HG03378 (cell line): ENCODE results near the gene CDH13.
"Not testable (repeated sequence)": the region's sequence is repeated elsewhere in the genome, so short reads cannot be mapped to it uniquely, and the experiment has no call there.

ENCODE experiments used
- ATAC-seq: cut with Tn5 transposase; IDR thresholded peaks from one replicate; pipeline ENCODE4 v1.9.1; 2021; ENCODE audit warnings: mild to moderate bottlenecking, moderate library complexity; ENCODE audit not compliant: unreplicated experiment

The CDH13 gene

GRCh38 chr16:82926500-82926899, 299.7 kb downstream of the CDH13 start:
- ATAC-seq, result no peak

GRCh38 chr16:82933933-82934332, 307.2 kb downstream of the CDH13 start:
- not testable (repeated sequence) for ATAC-seq

- ATAC-seq, result no peak
Observed at GRCh38 chr16:82935766-82936165, 309.0 kb downstream of the CDH13 start.

- no peak for ATAC-seq
Observed at GRCh38 chr16:82936941-82937551, 310.3 kb downstream of the CDH13 start.

GRCh38 chr16:82937926-82938520, 311.3 kb downstream of the CDH13 start:
- no peak for ATAC-seq

GRCh38 chr16:82943371-82943770, 316.6 kb downstream of the CDH13 start:
- no peak for ATAC-seq

GRCh38 chr16:82945420-82946101, 318.8 kb downstream of the CDH13 start:
- no peak for ATAC-seq

- no peak for ATAC-seq
Observed at GRCh38 chr16:82947698-82948097, 320.9 kb downstream of the CDH13 start.

- no peak for ATAC-seq
Observed at GRCh38 chr16:82949016-82949415, 322.2 kb downstream of the CDH13 start.

- ATAC-seq, result no peak
Observed at GRCh38 chr16:82953517-82953916, 326.7 kb downstream of the CDH13 start.

- ATAC-seq, result no peak
Observed at GRCh38 chr16:82954224-82954929, 327.6 kb downstream of the CDH13 start.

GRCh38 chr16:82955741-82956348, 329.1 kb downstream of the CDH13 start:
- ATAC-seq, result no peak

- ATAC-seq, result no peak
Observed at GRCh38 chr16:82957212-82957611, 330.4 kb downstream of the CDH13 start.

- no peak for ATAC-seq
Observed at GRCh38 chr16:82960918-82961317, 334.1 kb downstream of the CDH13 start.

- ATAC-seq, result no peak
Observed at GRCh38 chr16:82963653-82964052, 336.9 kb downstream of the CDH13 start.

GRCh38 chr16:82965808-82966207, 339.0 kb downstream of the CDH13 start:
- ATAC-seq, result no peak

- no peak for ATAC-seq
Observed at GRCh38 chr16:82967424-82967823, 340.7 kb downstream of the CDH13 start.

GRCh38 chr16:82971126-82971525, 344.4 kb downstream of the CDH13 start:
- ATAC-seq, result no peak

- no peak for ATAC-seq
Observed at GRCh38 chr16:82972331-82972919, 345.7 kb downstream of the CDH13 start.

GRCh38 chr16:82979406-82980111, 352.8 kb downstream of the CDH13 start:
- no peak for ATAC-seq
